PC-9 (cell line): ENCODE measurements around the gene KIF26B. TPM values are rescaled to one million over a fixed set of nuclear protein-coding genes. Genes with fewer than 3 reads are reported as not detected.
"Not testable (repeated sequence)": the region's sequence is repeated elsewhere in the genome, so short reads cannot be mapped to it uniquely, and the experiment has no call there.

Experiments used
- BruUV-seq: library from RNA; stranded (reverse); fragments of 400-500 nt; replicated peaks from 2 replicates; lab custom pipeline; 2021; lab: Mats Ljungman, UMichigan
- CTCF ChIA-PET: fragments of 300-600 bp; sonication (Branson Sonifier 250); formaldehyde crosslinking; loops from one replicate; lab custom pipeline; 2022; ENCODE audit warnings: antibody characterized with exemption; lab: Charles Lee
- POLR2A ChIA-PET: fragments of 300-600 bp; sonication (Branson Sonifier 250); formaldehyde crosslinking; loops from one replicate; lab custom pipeline; 2022; ENCODE audit warnings: antibody characterized with exemption; ENCODE audit not compliant: unreplicated experiment; lab: Charles Lee
- DNase-seq, 2 experiments: peaks; one replicate each; pipeline versions ENCODE4 v3.0.0 to v3.0.0-alpha.2; 2015 to 2022; ENCODE audit warnings: mixed read lengths in 1 of 2
- H2AFZ ChIP-seq: fragments of 200-600 bp; sonication (generic); 2 replicates; pipeline ENCODE4 v1.8.1; 2017; ENCODE audit warnings: antibody characterized with exemption
- H3F3A ChIP-seq: fragments of 200-600 bp; sonication (generic); 2 replicates; pipeline ENCODE4 v1.8.1; 2017; ENCODE audit warnings: antibody characterized with exemption, mild to moderate bottlenecking, low read depth; ENCODE audit not compliant: insufficient read depth
- H3K27ac ChIP-seq: fragments of 200-600 bp; sonication (generic); 2 replicates; pipeline ENCODE4 v1.6.1; 2016; ENCODE audit warnings: mixed run types
- H3K27me3 ChIP-seq: fragments of 200-600 bp; sonication (generic); 2 replicates; pipeline ENCODE4 v1.6.1; 2016; ENCODE audit warnings: low read depth, mixed run types; ENCODE audit not compliant: insufficient read depth
- H3K36me3 ChIP-seq: fragments of 200-600 bp; sonication (generic); 2 replicates; pipeline ENCODE4 v1.6.1; 2016; ENCODE audit warnings: low read depth, mixed run types
- H3K4me1 ChIP-seq: fragments of 200-600 bp; sonication (generic); replicated peaks from 2 replicates; pipeline ENCODE4 v1.6.1; 2016; ENCODE audit warnings: mixed run types; ENCODE audit not compliant: insufficient read depth
- H3K4me2 ChIP-seq: fragments of 200-600 bp; sonication (generic); 2 replicates; pipeline ENCODE4 v1.6.1; 2017; ENCODE audit warnings: mixed run types
- H3K4me3 ChIP-seq: fragments of 200-600 bp; sonication (generic); 2 replicates; pipeline ENCODE4 v1.6.1; 2016; ENCODE audit warnings: mixed run types
- H3K79me2 ChIP-seq: fragments of 200-600 bp; sonication (generic); 2 replicates; pipeline ENCODE4 v1.6.1; 2017; ENCODE audit warnings: low read depth, mixed run types
- H3K9me2 ChIP-seq: fragments of 200-600 bp; sonication (generic); 2 replicates; pipeline ENCODE4 v1.8.1; 2017; ENCODE audit warnings: mild to moderate bottlenecking; ENCODE audit not compliant: insufficient read depth
- H3K9me3 ChIP-seq: fragments of 200-600 bp; sonication (generic); 2 replicates; pipeline ENCODE4 v1.8.1; 2016; ENCODE audit warnings: low read depth; ENCODE audit not compliant: insufficient read depth
- H4K20me1 ChIP-seq: fragments of 200-600 bp; sonication (generic); 2 replicates; pipeline ENCODE4 v1.8.1; 2017; ENCODE audit not compliant: insufficient read depth
- EZH2 ChIP-seq: fragments of 200-600 bp; sonication (generic); IDR thresholded peaks from 2 replicates; pipeline ENCODE4 v1.8.0; 2017; ENCODE audit warnings: antibody characterized with exemption, low read depth
- intact Hi-C: fragments of 100-400 bp; cut with micrococcal nuclease; formaldehyde crosslinking; loops from one replicate; pipeline ENCODE4 v1.10.0; 2022; ENCODE audit not compliant: unreplicated experiment
- total RNA-seq: library from RNA; stranded (reverse); gene quantifications from 2 replicates; pipeline ENCODE4 v1.2.3, GENCODE V29; 2021
- TF ChIP-seq, protein P1 (sequence below): fragments of 200-600 bp; sonication (generic); conservative IDR thresholded peaks from 2 replicates; pipeline ENCODE4 v1.6.1; 2017; ENCODE audit warnings: mixed run types, antibody characterized with exemption, mild to moderate bottlenecking, moderate library complexity

KIF26B gene
- total RNA-seq, 1 experiment from 2014 or later, result 0.11 TPM

DNA sequence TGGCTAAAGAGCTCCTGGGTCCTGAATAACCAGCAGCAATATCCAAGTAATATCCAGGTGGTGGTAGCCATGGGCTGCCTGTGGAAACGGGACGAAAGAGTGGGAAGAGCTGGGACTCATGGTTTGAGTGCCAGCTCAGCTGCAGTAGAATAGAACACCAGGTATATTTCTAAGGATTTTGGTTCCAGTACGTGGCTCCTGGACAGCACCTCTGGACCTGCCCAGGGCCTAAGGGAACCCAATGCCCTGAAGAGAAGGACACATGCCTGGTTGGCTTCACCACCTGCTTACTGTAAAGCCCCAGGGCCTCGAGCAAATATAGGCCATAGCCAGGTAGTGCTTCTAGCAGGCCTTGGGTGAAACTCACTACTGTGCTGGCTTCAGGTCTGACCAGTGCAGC is 566.7 kb downstream of the KIF26B start:
- H3K4me2 ChIP-seq, result no peak overlapping the region
- H3F3A ChIP-seq, result no peaks in the 10 kb centered on the region
- H3K79me2 ChIP-seq, result no peaks in the 10 kb centered on the region
- H3K36me3 ChIP-seq, result no peaks in the 10 kb centered on the region
- no peak overlapping the region for H2AFZ ChIP-seq
- no peaks in the 10 kb centered on the region for H4K20me1 ChIP-seq
- no peak for DNase-seq
- H3K9me2 ChIP-seq, result no peaks in the 10 kb centered on the region
- H3K4me3 ChIP-seq, result no peak overlapping the region
- H3K27me3 ChIP-seq, result no peaks in the 10 kb centered on the region
- CTCF ChIA-PET, result no interaction called here
- no peak overlapping the region for H3K27ac ChIP-seq
- TF ChIP-seq, protein P1, sequence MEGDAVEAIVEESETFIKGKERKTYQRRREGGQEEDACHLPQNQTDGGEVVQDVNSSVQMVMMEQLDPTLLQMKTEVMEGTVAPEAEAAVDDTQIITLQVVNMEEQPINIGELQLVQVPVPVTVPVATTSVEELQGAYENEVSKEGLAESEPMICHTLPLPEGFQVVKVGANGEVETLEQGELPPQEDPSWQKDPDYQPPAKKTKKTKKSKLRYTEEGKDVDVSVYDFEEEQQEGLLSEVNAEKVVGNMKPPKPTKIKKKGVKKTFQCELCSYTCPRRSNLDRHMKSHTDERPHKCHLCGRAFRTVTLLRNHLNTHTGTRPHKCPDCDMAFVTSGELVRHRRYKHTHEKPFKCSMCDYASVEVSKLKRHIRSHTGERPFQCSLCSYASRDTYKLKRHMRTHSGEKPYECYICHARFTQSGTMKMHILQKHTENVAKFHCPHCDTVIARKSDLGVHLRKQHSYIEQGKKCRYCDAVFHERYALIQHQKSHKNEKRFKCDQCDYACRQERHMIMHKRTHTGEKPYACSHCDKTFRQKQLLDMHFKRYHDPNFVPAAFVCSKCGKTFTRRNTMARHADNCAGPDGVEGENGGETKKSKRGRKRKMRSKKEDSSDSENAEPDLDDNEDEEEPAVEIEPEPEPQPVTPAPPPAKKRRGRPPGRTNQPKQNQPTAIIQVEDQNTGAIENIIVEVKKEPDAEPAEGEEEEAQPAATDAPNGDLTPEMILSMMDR, result no peak
- TF ChIP-seq EZH2, result no peak
- H3K9me3 ChIP-seq, result no peaks in the 10 kb centered on the region
- H3K4me1 ChIP-seq, result no peaks in the 10 kb centered on the region
- POLR2A ChIA-PET, result no interaction called here
- no TSS peak for BruUV-seq
- intact Hi-C loops, result no loop called here

DNA sequence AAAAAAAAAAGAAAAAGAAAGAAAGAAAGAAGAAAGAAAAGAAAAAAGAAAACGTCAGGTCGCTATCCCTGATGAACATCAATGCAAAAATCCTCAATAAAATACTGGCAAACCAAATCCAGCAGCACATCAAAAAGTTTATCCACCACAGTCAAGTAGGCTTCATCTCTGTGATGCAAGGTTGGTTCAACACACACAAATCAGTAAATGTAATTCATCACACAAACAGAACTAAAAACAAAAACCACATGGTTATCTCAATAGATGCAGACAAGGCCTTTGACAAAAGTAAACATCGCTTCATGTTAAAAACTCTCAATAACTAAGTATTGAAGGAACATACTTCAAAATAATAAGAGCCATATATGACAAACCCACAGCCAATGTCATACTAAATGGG is 573.2 kb downstream of the KIF26B start:
- H3F3A ChIP-seq, CTCF ChIA-PET, H3K4me3 ChIP-seq, H3K4me1 ChIP-seq, DNase-seq, H3K9me3 ChIP-seq, H3K36me3 ChIP-seq, POLR2A ChIA-PET, H3K27me3 ChIP-seq, intact Hi-C loops, H4K20me1 ChIP-seq, BruUV-seq, H3K79me2 ChIP-seq, H3K27ac ChIP-seq, H3K9me2 ChIP-seq, H3K4me2 ChIP-seq, H2AFZ ChIP-seq: not testable (repeated sequence)

DNA sequence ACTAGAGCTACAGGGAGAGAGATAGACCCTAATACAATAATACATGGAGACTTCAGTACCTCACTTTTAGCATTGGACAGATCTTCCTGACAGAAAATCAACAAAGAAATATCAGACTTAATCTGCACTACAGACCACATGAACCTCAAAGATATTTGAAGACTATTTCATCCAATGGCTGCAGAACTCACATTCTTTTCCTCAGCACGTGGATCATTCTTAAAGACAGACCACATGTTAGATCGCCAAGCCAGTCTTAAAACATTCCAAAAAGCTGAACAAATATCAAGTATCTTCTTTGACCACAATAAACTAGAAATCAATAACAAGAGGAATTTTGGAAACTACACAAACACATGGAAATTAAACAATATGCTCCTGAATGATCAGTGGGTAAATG is 576.0 kb downstream of the KIF26B start:
- H3F3A ChIP-seq, result no peaks in the 10 kb centered on the region
- H3K9me3 ChIP-seq, result no peaks in the 10 kb centered on the region
- no peak for DNase-seq
- H3K4me3 ChIP-seq, result no peak overlapping the region
- TF ChIP-seq EZH2, result no peak
- TF ChIP-seq, protein P1, result no peak
- H3K36me3 ChIP-seq, result no peaks in the 10 kb centered on the region
- H3K27me3 ChIP-seq, result no peaks in the 10 kb centered on the region
- ChIA-PET CTCF (no interaction called here), POLR2A (no interaction called here)
- H4K20me1 ChIP-seq, result no peaks in the 10 kb centered on the region
- BruUV-seq, result no TSS peak
- H2AFZ ChIP-seq, result no peak overlapping the region
- intact Hi-C loops, result no loop called here
- no peaks in the 10 kb centered on the region for H3K79me2 ChIP-seq
- H3K9me2 ChIP-seq, result no peaks in the 10 kb centered on the region
- H3K4me2 ChIP-seq, result no peak overlapping the region
- no peak overlapping the region for H3K27ac ChIP-seq
- H3K4me1 ChIP-seq, result no peaks in the 10 kb centered on the region

- H3K79me2 ChIP-seq, CTCF ChIA-PET, H3K27me3 ChIP-seq, H3K9me2 ChIP-seq, H3K4me2 ChIP-seq, H3K4me1 ChIP-seq, intact Hi-C loops, H3K27ac ChIP-seq, H3K4me3 ChIP-seq, H2AFZ ChIP-seq, H3K36me3 ChIP-seq, BruUV-seq, H4K20me1 ChIP-seq, H3F3A ChIP-seq, DNase-seq, POLR2A ChIA-PET, H3K9me3 ChIP-seq: not testable (repeated sequence)
Measured at GRCh38 chr1:245740336-245740735, 585.6 kb downstream of the KIF26B start.
